Measurements from ENCODE around the gene BSCL2. TPM values are rescaled to one million over a fixed set of nuclear protein-coding genes. Genes with fewer than 3 reads are reported as not detected.

BSCL2 gene
- total and polyA plus RNA-seq, 4 donors, result 22.3 to 61.8 (median 35.1) TPM

- ATAC-seq (ENCODE audit: low FRiP score) (peak; percentile 92), DNase-seq (peak; percentile 82 to 89)
- H3K4me1 ChIP-seq (ENCODE audit: control insufficient read depth in 1 of 2, insufficient read depth in 2 of 2, low read length in 2 of 2), result peaks cover 0 to under 1% of the 10 kb centered on the region in 2 donors
- no peaks in the 10 kb centered on the region for H3K9me3 ChIP-seq (ENCODE audit: control insufficient read depth, low read length)
- peak within 1 kb of the TSS; percentile 1 to 63 for H3K27ac ChIP-seq (ENCODE audit: low read depth in 1 of 2, low read length in 2 of 2)
- H3K27me3 ChIP-seq (ENCODE audit: control insufficient read depth in 1 of 2, insufficient read depth in 2 of 2, low read length in 1 of 2), result no peaks in the 10 kb centered on the region
- WGBS, 2 donors, result 0 to 1% methylated on average over 59 of the region's 59 CpGs
- intact Hi-C loops (cut with DNase I), result loop anchor here in 1 of 2 donors (5.0 kb wide), 1 partner anchor 36 kb away; the partner anchor contains the start of genes BSCL2 and GNG3
- H3K36me3 ChIP-seq (ENCODE audit: control insufficient read depth in 1 of 2, insufficient read depth in 2 of 2, low read length in 1 of 2), result peaks cover 0 to 3% of the 10 kb centered on the region in 2 donors
- peak within 1 kb of the TSS; percentile 61 to 84 for H3K4me3 ChIP-seq (ENCODE audit: low read length in 2 of 2)
These were observed 35.4 kb downstream of the BSCL2 start, which contains the start of the genes LBHD1 and UQCC3 for GRCh38 chr11:62671608-62672389. TSS of gene LBHD1 (minus strand) at chr11:62672267. CDS start at chr11:62670031, 2,236 bp downstream. TSS of gene UQCC3 (plus strand) at chr11:62671673. CDS start at chr11:62671746, 73 bp downstream.

- ATAC-seq (ENCODE audit: low FRiP score), result peak; percentile 45
These were observed 36.0 kb downstream of the BSCL2 start for GRCh38 chr11:62671236-62671607.

DNA sequence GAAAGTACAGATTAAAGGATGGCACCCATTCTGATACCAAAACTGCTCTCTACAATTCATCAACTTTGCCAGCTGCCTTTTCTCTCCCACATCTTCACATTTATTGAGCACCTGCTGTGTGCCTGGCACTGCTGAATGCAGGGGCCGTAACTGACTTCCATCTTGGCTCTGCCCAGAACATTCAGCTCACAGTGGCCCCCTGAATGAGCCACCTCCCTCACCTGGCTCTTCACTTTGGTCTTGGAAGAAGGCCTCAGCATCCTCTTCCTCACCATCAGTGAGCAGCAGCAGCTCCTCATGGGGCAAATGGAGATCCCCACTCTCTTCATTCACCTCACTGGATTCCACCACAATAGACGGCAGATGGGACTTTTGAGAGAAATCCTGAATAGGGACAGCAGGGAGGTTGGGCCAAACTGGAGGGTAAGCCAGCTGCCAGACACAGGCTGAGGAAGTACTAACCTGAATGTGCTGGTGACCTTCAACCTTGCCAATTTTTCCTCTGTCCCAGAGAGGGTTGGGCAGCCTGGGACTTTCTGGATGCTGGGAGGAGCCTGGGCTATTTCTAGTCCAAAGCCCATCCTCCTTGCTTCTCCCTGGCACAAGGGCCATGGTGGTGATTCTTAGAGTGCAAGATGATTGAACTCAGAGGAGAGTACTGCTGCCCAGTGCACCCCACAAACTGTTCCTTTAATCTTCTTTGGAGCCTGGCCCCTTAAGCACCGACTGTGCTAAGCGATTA, 37.6 kb downstream of the BSCL2 start:
- DNase-seq (no peak), ATAC-seq (ENCODE audit: low FRiP score) (no peak)
- Histone ChIP-seq H3K4me3 (ENCODE audit: low read length in 2 of 2) (no peak overlapping the region), H3K9me3 (ENCODE audit: control insufficient read depth, low read length) (no peaks in the 10 kb centered on the region), H3K4me1 (ENCODE audit: control insufficient read depth in 1 of 2, insufficient read depth in 2 of 2, low read length in 2 of 2) (peaks cover 2 to 8% of the 10 kb centered on the region in 2 donors), H3K27me3 (ENCODE audit: control insufficient read depth in 1 of 2, insufficient read depth in 2 of 2, low read length in 1 of 2) (no peaks in the 10 kb centered on the region), H3K36me3 (ENCODE audit: control insufficient read depth in 1 of 2, insufficient read depth in 2 of 2, low read length in 1 of 2) (no peaks in the 10 kb centered on the region), H3K27ac (ENCODE audit: low read depth in 1 of 2, low read length in 2 of 2) (no peak overlapping the region)
- intact Hi-C loops (cut with DNase I), result loop anchor here in 1 of 2 donors (5.0 kb wide), 2 partner anchors 38 to 67 kb away; partner anchors contain the start of genes BSCL2, GNG3 and MTA2
- 78 to 80% methylated on average over 4 of the region's 4 CpGs for WGBS, 2 donors

More at GRCh38 chr11:62671236-62671607, 36.0 kb downstream of the BSCL2 start:
- H3K36me3 ChIP-seq (ENCODE audit: control insufficient read depth in 1 of 2, insufficient read depth in 2 of 2, low read length in 1 of 2), result no peaks in the 10 kb centered on the region
- H3K4me3 ChIP-seq (ENCODE audit: low read length in 2 of 2), result peak overlapping the region; percentile 61 to 84
- peaks cover 2 to 6% of the 10 kb centered on the region in 2 donors for H3K4me1 ChIP-seq (ENCODE audit: control insufficient read depth in 1 of 2, insufficient read depth in 2 of 2, low read length in 2 of 2)
- intact Hi-C loops (cut with DNase I), result loop anchor here in 1 of 2 donors (5.0 kb wide), 1 partner anchor 36 kb away; the partner anchor contains the start of genes BSCL2 and GNG3
- H3K27me3 ChIP-seq (ENCODE audit: control insufficient read depth in 1 of 2, insufficient read depth in 2 of 2, low read length in 1 of 2), result no peaks in the 10 kb centered on the region
- H3K9me3 ChIP-seq (ENCODE audit: control insufficient read depth, low read length), result no peaks in the 10 kb centered on the region
- DNase-seq, result no peak
- 0% methylated on average over 17 of the region's 17 CpGs for WGBS, 2 donors
- peak overlapping the region in 1 of 2 donors; percentile 28 for H3K27ac ChIP-seq (ENCODE audit: low read depth in 1 of 2, low read length in 2 of 2)

DNA sequence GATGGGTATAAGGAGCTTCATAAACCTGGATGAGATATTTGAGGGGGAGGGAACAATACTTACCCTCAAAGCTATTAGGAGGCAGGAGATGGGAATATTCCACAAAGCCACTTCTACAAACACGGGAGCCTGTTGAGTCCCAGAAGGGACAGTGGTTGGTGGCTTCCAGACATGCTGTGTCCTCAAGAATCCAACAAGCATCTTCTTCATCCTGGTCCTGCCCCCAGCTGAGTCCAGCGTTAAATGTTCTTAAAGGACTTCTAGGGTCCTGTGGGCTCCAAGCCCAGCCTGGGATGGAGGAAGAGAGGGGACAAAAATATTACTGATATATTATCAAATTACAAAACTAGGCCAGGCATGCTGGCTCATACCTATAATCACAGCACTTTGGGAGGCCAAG, 39.8 kb downstream of the BSCL2 start:
- no peaks in the 10 kb centered on the region for H3K27me3 ChIP-seq (ENCODE audit: control insufficient read depth in 1 of 2, insufficient read depth in 2 of 2, low read length in 1 of 2)
- peaks cover 2 to 8% of the 10 kb centered on the region in 2 donors for H3K4me1 ChIP-seq (ENCODE audit: control insufficient read depth in 1 of 2, insufficient read depth in 2 of 2, low read length in 2 of 2)
- no peak overlapping the region for H3K4me3 ChIP-seq (ENCODE audit: low read length in 2 of 2)
- peaks cover 0 to 1% of the 10 kb centered on the region in 2 donors for H3K36me3 ChIP-seq (ENCODE audit: control insufficient read depth in 1 of 2, insufficient read depth in 2 of 2, low read length in 1 of 2)
- 75 to 82% methylated on average over 2 of the region's 2 CpGs for WGBS, 2 donors
- H3K27ac ChIP-seq (ENCODE audit: low read depth in 1 of 2, low read length in 2 of 2), result no peak overlapping the region
- ATAC-seq (ENCODE audit: low FRiP score) (no peak), DNase-seq (no peak)
- no peaks in the 10 kb centered on the region for H3K9me3 ChIP-seq (ENCODE audit: control insufficient read depth, low read length)
- intact Hi-C loops (cut with DNase I), result loop anchor here in 1 of 2 donors (5.0 kb wide), 1 partner anchor 65 kb away; the partner anchor contains the start of gene MTA2

- Histone ChIP-seq H3K27ac (ENCODE audit: low read depth in 1 of 2, low read length in 2 of 2) (peak overlapping the region in 1 of 2 donors; percentile 73), H3K9me3 (ENCODE audit: control insufficient read depth, low read length) (no peaks in the 10 kb centered on the region), H3K27me3 (ENCODE audit: control insufficient read depth in 1 of 2, insufficient read depth in 2 of 2, low read length in 1 of 2) (no peaks in the 10 kb centered on the region), H3K4me1 (ENCODE audit: control insufficient read depth in 1 of 2, insufficient read depth in 2 of 2, low read length in 2 of 2) (peaks cover 2 to 8% of the 10 kb centered on the region in 2 donors), H3K36me3 (ENCODE audit: control insufficient read depth in 1 of 2, insufficient read depth in 2 of 2, low read length in 1 of 2) (peaks cover 0 to 1% of the 10 kb centered on the region in 2 donors), H3K4me3 (ENCODE audit: low read length in 2 of 2) (peak overlapping the region; percentile 56 to 62)
- 42 to 44% methylated on average over 16 of the region's 16 CpGs for WGBS, 2 donors
- no peak for DNase-seq
- intact Hi-C loops (cut with DNase I), result loop anchor here in 1 of 2 donors (5.0 kb wide), 1 partner anchor 64 kb away; the partner anchor contains the start of gene MTA2
- no peak for ATAC-seq (ENCODE audit: low FRiP score)
These were observed 40.8 kb downstream of the BSCL2 start for GRCh38 chr11:62666259-62666926.

DNA sequence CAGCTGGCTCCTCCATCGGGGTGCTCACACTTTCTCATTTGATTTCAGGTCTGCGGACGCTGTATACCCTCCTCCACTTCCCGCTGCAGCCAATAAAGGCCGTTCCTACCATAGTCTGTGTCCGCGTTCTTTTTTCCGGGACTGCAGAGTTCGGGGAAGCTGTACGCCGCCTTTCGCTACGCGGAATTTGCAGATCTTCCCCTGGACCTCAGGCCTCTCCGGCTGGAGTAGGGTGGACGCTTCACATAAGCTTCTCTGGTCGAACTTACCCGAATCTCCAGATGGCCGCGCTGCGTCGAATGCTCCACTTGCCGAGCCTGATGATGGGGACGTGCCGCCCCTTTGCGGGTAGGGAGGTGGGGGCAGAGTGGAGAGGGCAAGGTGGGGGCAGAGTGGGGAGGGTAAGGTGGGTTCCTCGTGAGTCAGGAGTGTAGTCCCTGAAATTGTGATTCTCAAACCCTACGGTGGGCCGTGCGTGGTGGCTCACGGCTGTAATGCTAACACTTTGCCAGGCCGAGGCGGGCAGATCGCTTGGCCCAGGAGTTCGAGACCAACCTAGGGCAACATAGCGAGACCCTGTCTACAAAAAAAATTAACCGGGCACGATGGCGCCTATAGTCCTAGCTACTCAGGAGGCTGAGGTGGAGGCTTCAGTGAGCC, 41.5 kb downstream of the BSCL2 start:
- intact Hi-C loops (cut with DNase I), result loop anchor here in 1 of 2 donors (5.0 kb wide), 1 partner anchor 63 kb away; the partner anchor contains the start of gene MTA2
- 1 to 2% methylated on average over 39 of the region's 39 CpGs for WGBS, 2 donors
- Histone ChIP-seq H3K4me1 (ENCODE audit: control insufficient read depth in 1 of 2, insufficient read depth in 2 of 2, low read length in 2 of 2) (peaks cover 2 to 8% of the 10 kb centered on the region in 2 donors), H3K27ac (ENCODE audit: low read depth in 1 of 2, low read length in 2 of 2) (peak overlapping the region; percentile 4 to 73), H3K27me3 (ENCODE audit: control insufficient read depth in 1 of 2, insufficient read depth in 2 of 2, low read length in 1 of 2) (no peaks in the 10 kb centered on the region), H3K36me3 (ENCODE audit: control insufficient read depth in 1 of 2, insufficient read depth in 2 of 2, low read length in 1 of 2) (peaks cover 0 to 1% of the 10 kb centered on the region in 2 donors), H3K9me3 (ENCODE audit: control insufficient read depth, low read length) (no peaks in the 10 kb centered on the region), H3K4me3 (ENCODE audit: low read length in 2 of 2) (peak overlapping the region; percentile 56 to 62)
- ATAC-seq (ENCODE audit: low FRiP score), result peak; percentile 68
- DNase-seq, result peak; percentile 72 to 84

GRCh38 chr11:62665075-62665598, 42.1 kb downstream of the BSCL2 start, which contains the start of the genes C11orf98 and CSKMT:
TSS of gene C11orf98 (minus strand) at chr11:62665210. CDS start at chr11:62665169, 41 bp downstream.
TSS of gene CSKMT (plus strand) at chr11:62665312. CDS start at chr11:62665880, 568 bp downstream.
- WGBS, 2 donors, result 0 to 1% methylated on average over 42 to 47 of the region's 47 CpGs
- Histone ChIP-seq H3K4me1 (ENCODE audit: control insufficient read depth in 1 of 2, insufficient read depth in 2 of 2, low read length in 2 of 2) (peaks cover 2 to 8% of the 10 kb centered on the region in 2 donors), H3K27me3 (ENCODE audit: control insufficient read depth in 1 of 2, insufficient read depth in 2 of 2, low read length in 1 of 2) (no peaks in the 10 kb centered on the region), H3K9me3 (ENCODE audit: control insufficient read depth, low read length) (no peaks in the 10 kb centered on the region), H3K27ac (ENCODE audit: low read depth in 1 of 2, low read length in 2 of 2) (peak within 1 kb of the TSS; percentile 4 to 87), H3K4me3 (ENCODE audit: low read length in 2 of 2) (peak within 1 kb of the TSS; percentile 56 to 62), H3K36me3 (ENCODE audit: control insufficient read depth in 1 of 2, insufficient read depth in 2 of 2, low read length in 1 of 2) (peaks cover 0 to 1% of the 10 kb centered on the region in 2 donors)
- peak; percentile 97 for DNase-seq
- intact Hi-C loops (cut with DNase I), result loop anchor here in 1 of 2 donors (5.0 kb wide), 1 partner anchor 63 kb away; the partner anchor contains the start of gene MTA2
- peak; percentile 97 for ATAC-seq (ENCODE audit: low FRiP score)
